Neutrophil (primary cell): ENCODE results near the gene SNX20.
A peak's percentile ranks its signal among the peaks of the same experiment; 100 is the strongest.

Source experiments
- H3K27ac ChIP-seq: fragments of 200-600 bp; sonication (generic); 2 replicates; pipeline ENCODE4 v1.5.1; 2016; ENCODE audit warnings: mild to moderate bottlenecking, moderate library complexity
- H3K27me3 ChIP-seq: fragments of 200-600 bp; sonication (generic); 2 replicates; pipeline ENCODE4 v1.6.0; 2016; ENCODE audit warnings: mild to moderate bottlenecking
- H3K36me3 ChIP-seq: fragments of 200-600 bp; sonication (generic); 2 replicates; pipeline ENCODE4 v1.5.1; 2017
- H3K4me1 ChIP-seq, 2 experiments: fragments of 200-600 bp in 1 of 2; sonication (generic) in 1 of 2; 1 replicate in 1 of 2; 2 replicates in 1 of 2; pipeline versions ENCODE4 v1.5.1 to v1.6.1; 2013 to 2016; ENCODE audit warnings: low read depth in 1 of 2, low read length in 1 of 2, mild to moderate bottlenecking in 1 of 2, moderate library complexity in 1 of 2; ENCODE audit not compliant: control insufficient read depth in 1 of 2, insufficient read depth in 1 of 2
- H3K4me3 ChIP-seq, 2 experiments: fragments of 200-600 bp in 1 of 2; sonication (generic) in 1 of 2; 1 replicate in 1 of 2; 2 replicates in 1 of 2; pipeline ENCODE4 v1.5.1; 2013 to 2016; ENCODE audit warnings: low read depth in 1 of 2, low read length in 1 of 2, mild to moderate bottlenecking in 1 of 2, moderate library complexity in 1 of 2
- H3K9me3 ChIP-seq: fragments of 200-600 bp; sonication (generic); 2 replicates; pipeline ENCODE4 v1.5.1; 2016
- CTCF ChIP-seq: fragments of 200-600 bp; sonication (generic); IDR thresholded peaks from 2 replicates; pipeline ENCODE4 v1.5.1; 2016; ENCODE audit warnings: antibody characterized with exemption

Gene SNX20

GRCh38 chr16:50696126-50696525, 15.0 kb upstream of the SNX20 start:
- TF ChIP-seq CTCF: no peak
- no peaks in the 10 kb centered on the region for H3K9me3 ChIP-seq
- peak overlapping the region; percentile 68 to 91 for H3K4me3 ChIP-seq
- peaks cover 78 to 81% of the 10 kb centered on the region in 2 experiments for H3K4me1 ChIP-seq
- no peaks in the 10 kb centered on the region for H3K27me3 ChIP-seq
- H3K36me3 ChIP-seq: peaks cover 11% of the 10 kb centered on the region
- H3K27ac ChIP-seq: peak overlapping the region; percentile 90

- H3K4me3 ChIP-seq: peak overlapping the region; percentile 68 to 91
- H3K27me3 ChIP-seq: no peaks in the 10 kb centered on the region
- no peak for TF ChIP-seq CTCF
- H3K27ac ChIP-seq: peak overlapping the region; percentile 90
- no peaks in the 10 kb centered on the region for H3K9me3 ChIP-seq
- H3K36me3 ChIP-seq: peaks cover 6% of the 10 kb centered on the region
- H3K4me1 ChIP-seq: peaks cover 76% of the 10 kb centered on the region in 2 experiments
Observed at GRCh38 chr16:50695017-50696000, 14.2 kb upstream of the SNX20 start.

- Histone ChIP-seq H3K36me3 (no peaks in the 10 kb centered on the region), H3K9me3 (no peaks in the 10 kb centered on the region), H3K4me3 (peak overlapping the region; percentile 68 to 91), H3K4me1 (peaks cover 67 to 73% of the 10 kb centered on the region in 2 experiments), H3K27me3 (no peaks in the 10 kb centered on the region), H3K27ac (peak overlapping the region; percentile 90)
- no peak for TF ChIP-seq CTCF
Observed at GRCh38 chr16:50694206-50694605, 13.1 kb upstream of the SNX20 start.

- peak within 1 kb of the TSS; percentile 90 for H3K27ac ChIP-seq
- no peak for TF ChIP-seq CTCF
- no peaks in the 10 kb centered on the region for H3K9me3 ChIP-seq
- peaks cover 67 to 73% of the 10 kb centered on the region in 2 experiments for H3K4me1 ChIP-seq
- H3K27me3 ChIP-seq: no peaks in the 10 kb centered on the region
- peak within 1 kb of the TSS; percentile 68 to 91 for H3K4me3 ChIP-seq
- no peaks in the 10 kb centered on the region for H3K36me3 ChIP-seq
Observed at GRCh38 chr16:50692999-50693781, 12.1 kb upstream of the SNX20 start, which contains the start of gene NOD2. Gene NOD2 (plus strand): TSS chr16:50693606. CDS start chr16:50699496, 5,890 bp downstream.

GRCh38 chr16:50692644-50692998, 11.5 kb upstream of the SNX20 start:
- Histone ChIP-seq H3K4me1 (peaks cover 67 to 73% of the 10 kb centered on the region in 2 experiments), H3K27ac (peak overlapping the region; percentile 90), H3K36me3 (no peaks in the 10 kb centered on the region), H3K9me3 (no peaks in the 10 kb centered on the region), H3K4me3 (peak overlapping the region; percentile 68 to 91), H3K27me3 (no peaks in the 10 kb centered on the region)
- TF ChIP-seq CTCF: no peak
